ENCODE data around the gene MLLT6. TPM values are rescaled to one million over a fixed set of nuclear protein-coding genes. Genes with fewer than 3 reads are reported as not detected.

MLLT6 gene
- total RNA-seq = 16.1 and 29.9 TPM in 2 replicates

GRCh38 chr17:38704606-38705522 is at the start of gene MLLT6:
Gene MLLT6, plus strand, starts transcription at chr17:38705273. Its CDS starts 360 bp downstream, at chr17:38705633.

GRCh38 chr17:38674749-38675615 is 30.1 kb upstream of the MLLT6 start, which contains the start of gene EPOP:
Gene EPOP, minus strand, starts transcription at chr17:38674957. Its CDS starts 462 bp downstream, at chr17:38674495.

GRCh38 chr17:38729886-38730525 is 24.9 kb downstream of the MLLT6 start, which contains the start of gene CISD3:
Gene CISD3, plus strand, starts transcription at chr17:38730341. Its CDS starts 18 bp downstream, at chr17:38730359.

GRCh38 chr17:38748149-38748891 is 43.2 kb downstream of the MLLT6 start, which contains the start of gene PCGF2:
Gene PCGF2, minus strand, starts transcription at chr17:38748336. Its CDS starts 7,934 bp downstream, at chr17:38740402.

GRCh38 chr17:38752308-38753070 is 47.4 kb downstream of the MLLT6 start, which contains the start of gene PSMB3:
Gene PSMB3, plus strand, starts transcription at chr17:38752741. Its CDS starts 86 bp downstream, at chr17:38752827.

Other genes with a start within 250 kb of the MLLT6 start
- gene SRCIN1, start 99.3 kb upstream of the MLLT6 start, total RNA-seq = not detected in 2 replicates
- gene EPOP, start 30.3 kb upstream of the MLLT6 start, total RNA-seq = 0.09 and 0.47 TPM in 2 replicates
- 2.3 and 3.8 TPM in 2 replicates for gene CISD3, start 25.1 kb downstream of the MLLT6 start, total RNA-seq
- gene PCGF2, start 43.1 kb downstream of the MLLT6 start, total RNA-seq = 3.9 and 5.3 TPM in 2 replicates
- 350 and 433 TPM in 2 replicates for gene PSMB3, start 47.5 kb downstream of the MLLT6 start, total RNA-seq
- 30.1 and 51.9 TPM in 2 replicates for gene PIP4K2B, start 94.3 kb downstream of the MLLT6 start, total RNA-seq
- gene CWC25, start 120.0 kb downstream of the MLLT6 start, total RNA-seq = 8.4 and 8.7 TPM in 2 replicates
- gene RPL23, start 148.4 kb downstream of the MLLT6 start, total RNA-seq = 2,128 and 3,392 TPM in 2 replicates
- gene LASP1, start 164.8 kb downstream of the MLLT6 start, total RNA-seq = 67.7 and 73.3 TPM in 2 replicates